Esophagus squamous epithelium (tissue), 4 donors: ENCODE measurements around the gene PARD3B.

Source experiments
- CTCF ChIP-seq, 6 experiments: fragments of 450-650 bp in 4 of 6; fragments of 200-600 bp in 2 of 6; sonication (generic) in 2 of 6; IDR thresholded peaks; one replicate each; pipeline ENCODE4 v1.5.1; 2016 to 2019; ENCODE audit warnings: antibody characterized with exemption in 6 of 6, mild to moderate bottlenecking in 4 of 6, moderate library complexity in 4 of 6
- POLR2A ChIP-seq, 4 donors: fragments of 450-650 bp; IDR thresholded peaks; one replicate each; pipeline ENCODE4 v1.6.1; 2017; ENCODE audit warnings: antibody characterized with exemption in 4 of 4, mild to moderate bottlenecking in 4 of 4, moderate library complexity in 3 of 4

GRCh38 chr2:205405194-205405593 lies 859.9 kb downstream of the PARD3B start:
- TF ChIP-seq CTCF (IDR thresholded peaks at IDR 0.05), result no peak
- TF ChIP-seq POLR2A (IDR thresholded peaks at IDR 0.05), result no peak
